ENCODE data around the gene EPS8.

The EPS8 gene

GRCh38 chr12:15729097-15729496 lies 60.1 kb downstream of the EPS8 start:
- Mint-ChIP-seq H3K4me3 (no peak overlapping the region), H3K27ac (no peak overlapping the region), H3K36me3 (ENCODE audit: low read depth) (no peaks in the 10 kb centered on the region), H3K27me3 (ENCODE audit: low read depth) (peaks cover 9% of the 10 kb centered on the region), H3K4me1 (ENCODE audit: low read depth) (no peaks in the 10 kb centered on the region), H3K9me3 (no peaks in the 10 kb centered on the region)
- DNase-seq (ENCODE audit: low spot score) = no peak

DNA sequence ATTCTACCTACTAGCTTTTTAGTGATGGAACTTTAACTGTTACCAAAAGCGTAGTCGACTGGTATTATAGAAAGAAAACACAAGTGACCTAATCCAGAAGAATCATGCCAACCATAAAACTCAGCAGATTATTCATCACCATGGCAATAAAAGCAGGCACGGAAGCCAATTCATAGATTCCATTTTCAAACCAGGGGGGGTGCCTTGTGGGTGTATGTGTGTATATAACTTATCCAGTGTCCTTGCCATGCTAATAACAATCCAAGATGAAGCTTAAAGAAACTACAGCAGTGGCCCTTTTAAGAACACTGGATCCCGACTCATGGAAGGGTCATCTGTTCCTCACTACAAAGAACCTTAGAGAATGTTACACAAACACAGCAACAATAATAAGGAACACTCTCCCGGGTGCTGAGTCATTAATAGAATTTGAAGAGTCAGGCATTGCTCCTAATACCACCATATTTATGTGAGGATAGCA lies 61.0 kb downstream of the EPS8 start:
- H3K9me3 Mint-ChIP-seq = no peaks in the 10 kb centered on the region
- no peak overlapping the region for H3K27ac Mint-ChIP-seq
- DNase-seq (ENCODE audit: low spot score) = no peak
- H3K4me1 Mint-ChIP-seq (ENCODE audit: low read depth) = no peaks in the 10 kb centered on the region
- H3K36me3 Mint-ChIP-seq (ENCODE audit: low read depth) = no peaks in the 10 kb centered on the region
- peaks cover 9% of the 10 kb centered on the region for H3K27me3 Mint-ChIP-seq (ENCODE audit: low read depth)
- no peak overlapping the region for H3K4me3 Mint-ChIP-seq

GRCh38 chr12:15726878-15727150 lies 62.4 kb downstream of the EPS8 start:
- no peak overlapping the region for H3K27ac Mint-ChIP-seq
- DNase-seq (ENCODE audit: low spot score) = no peak
- no peaks in the 10 kb centered on the region for H3K36me3 Mint-ChIP-seq (ENCODE audit: low read depth)
- H3K27me3 Mint-ChIP-seq (ENCODE audit: low read depth) = peaks cover 13% of the 10 kb centered on the region
- no peak overlapping the region for H3K4me3 Mint-ChIP-seq
- H3K4me1 Mint-ChIP-seq (ENCODE audit: low read depth) = no peaks in the 10 kb centered on the region
- no peaks in the 10 kb centered on the region for H3K9me3 Mint-ChIP-seq

GRCh38 chr12:15726027-15726877 lies 62.9 kb downstream of the EPS8 start:
- Mint-ChIP-seq H3K27ac (no peak overlapping the region), H3K4me3 (no peak overlapping the region), H3K9me3 (no peaks in the 10 kb centered on the region), H3K36me3 (ENCODE audit: low read depth) (no peaks in the 10 kb centered on the region), H3K27me3 (ENCODE audit: low read depth) (peaks cover 13% of the 10 kb centered on the region), H3K4me1 (ENCODE audit: low read depth) (no peaks in the 10 kb centered on the region)
- no peak for DNase-seq (ENCODE audit: low spot score)

DNA sequence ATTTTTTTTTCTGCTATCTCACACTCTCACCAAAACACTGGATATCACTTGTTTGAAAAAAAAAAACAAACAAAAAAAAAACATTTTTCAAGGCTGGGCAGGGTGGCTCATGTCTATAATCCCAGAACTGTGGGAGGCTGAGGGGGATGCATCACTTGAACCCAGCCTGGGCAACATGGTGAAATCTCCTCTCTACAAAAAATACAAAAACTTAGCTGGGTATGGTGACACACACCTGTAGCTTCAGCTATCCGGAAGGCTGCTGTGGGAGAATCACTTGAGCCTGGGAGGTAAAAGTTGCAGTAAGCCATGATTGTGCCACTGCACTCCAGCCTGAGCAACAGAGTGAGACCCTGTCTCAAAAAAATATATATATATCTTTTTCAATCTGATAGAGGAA lies 66.2 kb downstream of the EPS8 start:
- Mint-ChIP-seq H3K27me3 (ENCODE audit: low read depth) (peaks cover 11% of the 10 kb centered on the region), H3K36me3 (ENCODE audit: low read depth) (no peaks in the 10 kb centered on the region), H3K4me1 (ENCODE audit: low read depth) (peaks cover 2% of the 10 kb centered on the region), H3K9me3 (no peaks in the 10 kb centered on the region), H3K27ac (no peak overlapping the region), H3K4me3 (no peak overlapping the region)
- DNase-seq (ENCODE audit: low spot score) = no peak

GRCh38 chr12:15721316-15722115 lies 67.7 kb downstream of the EPS8 start:
- H3K27me3 Mint-ChIP-seq (ENCODE audit: low read depth) = peaks cover 15% of the 10 kb centered on the region
- peaks cover 2% of the 10 kb centered on the region for H3K4me1 Mint-ChIP-seq (ENCODE audit: low read depth)
- no peak overlapping the region for H3K4me3 Mint-ChIP-seq
- H3K36me3 Mint-ChIP-seq (ENCODE audit: low read depth) = no peaks in the 10 kb centered on the region
- no peak for DNase-seq (ENCODE audit: low spot score)
- no peak overlapping the region for H3K27ac Mint-ChIP-seq
- H3K9me3 Mint-ChIP-seq = no peaks in the 10 kb centered on the region

DNA sequence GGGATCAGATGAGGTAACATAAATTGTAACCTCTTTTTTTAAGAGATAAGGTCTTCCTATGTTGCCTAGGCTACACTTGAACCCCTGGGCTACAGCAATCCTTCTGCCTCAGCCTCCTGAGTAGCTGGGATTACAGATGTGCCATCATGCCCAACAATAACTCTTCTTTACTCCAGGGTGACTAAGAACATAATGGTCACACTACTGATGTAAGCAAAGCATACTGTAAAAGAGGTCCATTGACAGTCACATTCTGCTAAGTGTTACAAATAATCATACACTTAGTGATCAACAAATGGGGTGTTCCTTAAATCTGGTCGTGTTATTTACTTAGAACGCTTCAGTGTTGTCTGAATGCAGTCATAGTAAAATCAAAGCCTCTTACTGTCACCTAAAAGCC lies 68.9 kb downstream of the EPS8 start:
- no peak overlapping the region for H3K4me3 Mint-ChIP-seq
- no peaks in the 10 kb centered on the region for H3K9me3 Mint-ChIP-seq
- no peak overlapping the region for H3K27ac Mint-ChIP-seq
- DNase-seq (ENCODE audit: low spot score) = no peak
- peaks cover 11% of the 10 kb centered on the region for H3K27me3 Mint-ChIP-seq (ENCODE audit: low read depth)
- no peaks in the 10 kb centered on the region for H3K36me3 Mint-ChIP-seq (ENCODE audit: low read depth)
- H3K4me1 Mint-ChIP-seq (ENCODE audit: low read depth) = peaks cover 2% of the 10 kb centered on the region

GRCh38 chr12:15719230-15719629 lies 70.0 kb downstream of the EPS8 start:
- Mint-ChIP-seq H3K27me3 (ENCODE audit: low read depth) (peaks cover 11% of the 10 kb centered on the region), H3K4me1 (ENCODE audit: low read depth) (peaks cover 2% of the 10 kb centered on the region), H3K36me3 (ENCODE audit: low read depth) (no peaks in the 10 kb centered on the region), H3K9me3 (no peaks in the 10 kb centered on the region), H3K27ac (no peak overlapping the region), H3K4me3 (no peak overlapping the region)
- no peak for DNase-seq (ENCODE audit: low spot score)

GRCh38 chr12:15717940-15718567 lies 71.1 kb downstream of the EPS8 start:
- Mint-ChIP-seq H3K4me1 (ENCODE audit: low read depth) (peaks cover 2% of the 10 kb centered on the region), H3K9me3 (no peaks in the 10 kb centered on the region), H3K27me3 (ENCODE audit: low read depth) (peaks cover 11% of the 10 kb centered on the region), H3K27ac (no peak overlapping the region), H3K4me3 (no peak overlapping the region), H3K36me3 (ENCODE audit: low read depth) (no peaks in the 10 kb centered on the region)
- DNase-seq (ENCODE audit: low spot score) = no peak

DNA sequence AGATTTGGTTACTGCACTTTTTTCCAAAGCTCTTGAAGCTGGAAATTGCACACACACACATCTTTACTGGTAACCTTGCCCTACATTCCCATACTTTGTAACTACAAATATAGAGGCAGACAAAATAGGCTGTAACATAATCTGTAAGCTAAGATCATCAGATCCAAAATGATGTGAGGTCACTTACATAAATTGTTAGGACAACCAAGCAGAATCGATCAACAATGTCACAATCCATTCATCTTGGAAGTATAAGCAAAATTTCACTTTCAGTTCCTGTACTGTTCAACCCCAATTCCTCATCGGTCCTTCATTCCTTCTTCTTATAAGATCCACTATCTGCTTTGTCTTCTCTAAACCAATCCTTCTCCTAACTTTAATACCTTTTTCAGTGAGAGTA lies 72.6 kb downstream of the EPS8 start:
- Mint-ChIP-seq H3K9me3 (no peaks in the 10 kb centered on the region), H3K27ac (no peak overlapping the region), H3K4me1 (ENCODE audit: low read depth) (peaks cover 2% of the 10 kb centered on the region), H3K4me3 (no peak overlapping the region), H3K27me3 (ENCODE audit: low read depth) (peaks cover 8% of the 10 kb centered on the region), H3K36me3 (ENCODE audit: low read depth) (no peaks in the 10 kb centered on the region)
- no peak for DNase-seq (ENCODE audit: low spot score)

DNA sequence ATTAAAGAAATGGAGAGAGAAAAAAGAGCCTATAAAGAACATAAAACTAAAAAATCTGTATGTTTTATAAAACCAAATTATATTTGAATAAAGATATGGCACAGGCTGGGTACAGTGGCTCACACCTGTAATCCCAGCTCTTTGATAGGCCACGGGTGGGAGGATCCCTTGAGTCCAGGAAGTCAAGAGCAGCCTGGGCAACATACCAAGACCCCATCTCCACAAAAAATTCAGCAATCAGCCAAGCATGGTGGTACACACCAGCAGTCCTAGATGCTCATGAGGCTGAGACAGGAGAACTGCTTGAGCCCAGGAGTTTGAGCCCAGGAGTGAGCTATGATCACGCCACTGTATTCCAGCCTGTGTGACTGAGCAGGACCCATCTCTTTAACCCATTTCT lies 74.9 kb downstream of the EPS8 start:
- DNase-seq (ENCODE audit: low spot score) = no peak
- Mint-ChIP-seq H3K27ac (no peak overlapping the region), H3K36me3 (ENCODE audit: low read depth) (no peaks in the 10 kb centered on the region), H3K27me3 (ENCODE audit: low read depth) (peaks cover 6% of the 10 kb centered on the region), H3K9me3 (no peaks in the 10 kb centered on the region), H3K4me1 (ENCODE audit: low read depth) (peaks cover 3% of the 10 kb centered on the region), H3K4me3 (no peak overlapping the region)

DNA sequence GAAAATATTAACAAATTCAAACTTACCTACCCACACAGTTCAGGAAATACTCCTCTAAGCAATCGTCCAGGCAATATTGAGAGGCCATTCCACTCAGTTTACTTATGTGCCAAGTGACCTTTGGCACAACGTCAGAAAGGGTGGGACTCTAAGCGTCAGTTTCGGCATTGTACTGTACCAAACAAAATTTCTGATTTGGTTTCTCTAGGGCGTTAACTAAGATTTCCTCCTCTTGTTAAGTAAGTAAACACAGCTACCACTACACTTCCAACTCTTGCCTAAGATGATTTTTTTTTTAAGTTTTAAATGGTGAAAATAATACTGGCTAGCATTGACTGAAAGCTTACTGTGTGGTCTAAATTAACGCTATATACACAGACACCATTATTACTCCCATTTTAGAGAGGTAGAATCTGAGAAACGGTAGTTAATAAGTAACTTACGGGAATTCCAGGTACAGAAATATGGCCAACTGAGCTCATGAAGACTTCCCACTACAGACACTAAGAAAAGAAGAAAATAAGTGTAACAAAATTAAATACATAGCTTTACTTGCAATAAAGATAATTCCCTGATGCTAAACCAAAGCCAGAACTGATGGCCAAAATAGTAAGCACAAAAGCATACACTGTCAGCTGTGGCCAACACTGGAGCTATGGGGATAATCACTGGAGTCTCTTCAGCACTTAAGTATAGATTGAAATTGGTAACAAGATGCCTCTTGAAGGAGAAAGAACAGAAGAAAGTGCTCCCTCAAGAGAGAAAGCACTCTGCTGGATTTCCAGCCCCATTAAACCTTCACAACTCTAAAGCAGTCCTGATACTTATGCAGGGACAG lies 76.1 kb downstream of the EPS8 start:
- Mint-ChIP-seq H3K4me3 (no peak overlapping the region), H3K27me3 (ENCODE audit: low read depth) (peaks cover 6% of the 10 kb centered on the region), H3K4me1 (ENCODE audit: low read depth) (peaks cover 5% of the 10 kb centered on the region), H3K27ac (no peak overlapping the region), H3K36me3 (ENCODE audit: low read depth) (no peaks in the 10 kb centered on the region), H3K9me3 (no peaks in the 10 kb centered on the region)
- no peak for DNase-seq (ENCODE audit: low spot score)

GRCh38 chr12:15712160-15712559 lies 77.0 kb downstream of the EPS8 start:
- no peak overlapping the region for H3K27ac Mint-ChIP-seq
- no peaks in the 10 kb centered on the region for H3K9me3 Mint-ChIP-seq
- peaks cover 2% of the 10 kb centered on the region for H3K27me3 Mint-ChIP-seq (ENCODE audit: low read depth)
- H3K36me3 Mint-ChIP-seq (ENCODE audit: low read depth) = no peaks in the 10 kb centered on the region
- DNase-seq (ENCODE audit: low spot score) = no peak
- H3K4me1 Mint-ChIP-seq (ENCODE audit: low read depth) = peaks cover 6% of the 10 kb centered on the region
- H3K4me3 Mint-ChIP-seq = no peak overlapping the region

Data from T-helper 2 cell treated with Interferon-gamma antibody and Interleukin-4, amounts not matched to agents 5 μg/mL and 100 μg/mL, for 36 hours (primary cell).